Hindlimb muscle (tissue), 1 donor: Measurements from ENCODE around the gene INF2. TPM values are rescaled to one million over a fixed set of nuclear protein-coding genes. Genes with fewer than 3 reads are reported as not detected.

Source experiments
- DNase-seq: peaks from one replicate; pipeline ENCODE4 v3.0.0-alpha.2; 2013
- polyA plus RNA-seq: library from polyadenylated mRNA; unstranded; fragments of 120-200 nt; gene quantifications from one replicate; pipeline ENCODE4 v1.2.1, GENCODE V29; 2013; ENCODE audit not compliant: insufficient read length

The INF2 gene
- polyA plus RNA-seq, 1 donor, result 69.9 TPM

GRCh38 chr14:104703269-104703668, 13.9 kb downstream of the INF2 start:
- no peak for DNase-seq

DNA sequence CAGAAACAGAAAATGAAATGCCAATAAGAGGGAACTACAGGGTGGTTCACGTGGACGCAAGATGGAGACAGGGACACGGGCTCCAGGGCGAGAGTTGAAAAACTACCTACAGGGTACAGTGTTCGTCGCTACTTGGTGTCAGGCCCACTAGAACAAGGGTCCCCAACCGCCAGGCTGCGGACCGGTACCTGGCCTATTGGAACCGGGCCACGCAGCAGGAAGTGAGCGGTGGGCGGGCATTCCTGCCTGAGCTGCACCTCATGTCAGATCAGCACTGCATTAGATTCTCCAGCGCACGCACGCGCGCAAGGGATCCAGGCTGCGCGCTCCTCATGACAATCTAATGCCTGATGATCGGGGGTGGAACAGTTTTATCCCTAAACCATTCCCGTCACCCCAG, 14.8 kb downstream of the INF2 start:
- no peak for DNase-seq

DNA sequence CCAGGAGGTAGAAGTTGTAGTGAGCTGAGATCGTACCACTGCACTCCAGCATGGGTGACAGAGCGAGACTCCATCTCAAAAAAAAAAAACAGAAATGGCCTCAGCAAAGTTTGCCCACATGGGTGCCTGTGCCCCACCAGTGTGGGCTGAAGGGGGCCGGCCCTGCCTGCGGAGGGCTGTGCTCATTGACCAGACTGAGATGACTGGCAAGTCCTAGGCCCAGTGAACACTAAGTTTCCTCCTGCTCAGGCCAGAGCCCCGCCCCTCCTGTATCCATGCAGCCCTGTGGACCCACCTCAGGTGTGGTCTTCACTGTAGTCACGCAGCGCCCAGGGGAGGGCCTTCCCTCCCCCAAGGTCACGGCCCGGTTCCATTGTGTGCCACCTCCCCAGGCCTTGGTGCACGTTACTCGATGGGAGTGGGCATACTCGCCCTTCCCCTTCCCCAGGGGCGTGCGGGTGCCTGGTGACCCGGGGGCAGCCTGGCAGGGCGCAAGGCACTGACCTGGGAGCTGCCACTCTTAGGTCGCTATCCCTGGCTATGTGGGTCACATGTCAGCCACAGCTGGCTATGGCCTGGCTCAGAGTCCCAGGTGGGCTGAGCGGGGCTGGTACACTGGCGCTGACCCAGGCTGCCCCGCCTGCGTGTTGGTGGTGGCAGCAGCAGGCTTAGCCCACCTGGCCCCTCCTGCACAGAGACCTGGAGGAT, 16.1 kb downstream of the INF2 start:
- DNase-seq, result no peak

DNA sequence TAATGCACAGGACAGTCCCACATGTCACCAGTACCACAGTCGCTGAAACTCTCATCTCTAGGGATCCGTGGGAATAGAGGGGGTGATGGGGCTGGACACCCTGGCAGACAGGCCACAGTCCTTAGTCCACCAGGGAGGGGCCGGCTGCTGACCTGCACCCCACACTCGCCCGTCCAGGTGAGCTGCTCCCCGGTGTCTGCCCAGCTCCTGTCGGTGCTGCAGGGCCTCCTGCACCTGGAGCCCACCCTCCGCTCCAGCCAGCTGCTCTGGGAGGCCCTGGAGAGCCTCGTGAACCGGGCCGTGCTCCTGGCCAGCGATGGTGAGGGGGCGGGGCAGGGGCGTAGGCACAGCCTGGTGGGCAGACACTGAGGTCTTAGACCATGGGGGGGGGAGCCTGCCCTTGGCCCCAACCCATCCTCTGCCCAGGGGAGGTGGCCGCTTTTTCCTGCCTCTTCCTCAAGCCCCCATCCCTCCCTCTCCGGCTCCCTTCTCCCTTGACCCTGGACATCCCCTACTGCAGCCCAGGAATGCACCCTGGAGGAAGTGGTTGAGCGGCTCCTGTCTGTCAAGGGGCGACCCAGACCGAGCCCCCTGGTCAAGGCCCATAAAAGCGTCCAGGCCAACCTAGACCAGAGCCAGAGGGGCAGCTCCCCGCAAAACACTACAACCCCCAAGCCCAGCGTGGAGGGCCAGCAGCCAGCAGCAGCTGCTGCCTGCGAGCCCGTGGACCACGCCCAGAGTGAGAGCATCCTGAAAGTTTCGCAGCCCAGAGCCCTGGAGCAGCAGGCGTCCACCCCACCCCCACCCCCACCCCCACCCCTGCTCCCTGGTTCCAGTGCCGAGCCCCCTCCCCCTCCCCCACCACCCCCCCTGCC, 17.6 kb downstream of the INF2 start:
- DNase-seq, result peak; percentile 66

GRCh38 chr14:104707608-104708595, 18.5 kb downstream of the INF2 start:
- DNase-seq, result no peak

DNA sequence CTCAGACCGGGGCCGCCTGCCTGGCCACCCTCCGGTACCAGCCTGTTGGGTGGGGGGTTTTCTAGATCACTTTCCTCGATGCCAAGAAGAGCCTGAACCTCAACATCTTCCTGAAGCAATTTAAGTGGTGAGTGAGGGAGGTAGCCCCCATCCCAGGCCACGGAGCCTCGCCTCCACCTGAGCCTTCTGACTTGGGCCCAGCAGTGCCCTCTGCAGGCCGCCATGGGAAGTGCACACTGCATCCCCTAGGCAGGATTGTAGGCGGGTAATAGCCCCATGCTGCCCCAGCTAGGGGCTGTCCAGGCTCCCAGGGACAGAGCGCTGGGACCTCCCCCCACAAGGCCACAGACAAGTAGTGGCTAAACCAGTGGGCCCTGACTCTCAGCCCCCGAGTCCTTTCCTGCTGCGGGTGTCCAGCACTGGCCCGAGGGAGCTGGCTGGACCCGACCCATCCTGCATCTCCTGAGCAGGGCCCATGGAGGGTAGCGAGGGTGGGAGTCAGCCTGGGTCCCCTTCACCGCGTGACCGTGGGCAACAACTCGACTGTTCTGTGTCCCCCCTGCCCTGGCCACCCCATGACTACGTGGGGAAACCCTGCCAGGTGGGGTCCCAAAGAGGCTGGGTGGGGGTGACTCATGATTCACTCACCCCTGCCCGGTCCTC, 19.3 kb downstream of the INF2 start:
- peak; percentile 70 for DNase-seq

DNA sequence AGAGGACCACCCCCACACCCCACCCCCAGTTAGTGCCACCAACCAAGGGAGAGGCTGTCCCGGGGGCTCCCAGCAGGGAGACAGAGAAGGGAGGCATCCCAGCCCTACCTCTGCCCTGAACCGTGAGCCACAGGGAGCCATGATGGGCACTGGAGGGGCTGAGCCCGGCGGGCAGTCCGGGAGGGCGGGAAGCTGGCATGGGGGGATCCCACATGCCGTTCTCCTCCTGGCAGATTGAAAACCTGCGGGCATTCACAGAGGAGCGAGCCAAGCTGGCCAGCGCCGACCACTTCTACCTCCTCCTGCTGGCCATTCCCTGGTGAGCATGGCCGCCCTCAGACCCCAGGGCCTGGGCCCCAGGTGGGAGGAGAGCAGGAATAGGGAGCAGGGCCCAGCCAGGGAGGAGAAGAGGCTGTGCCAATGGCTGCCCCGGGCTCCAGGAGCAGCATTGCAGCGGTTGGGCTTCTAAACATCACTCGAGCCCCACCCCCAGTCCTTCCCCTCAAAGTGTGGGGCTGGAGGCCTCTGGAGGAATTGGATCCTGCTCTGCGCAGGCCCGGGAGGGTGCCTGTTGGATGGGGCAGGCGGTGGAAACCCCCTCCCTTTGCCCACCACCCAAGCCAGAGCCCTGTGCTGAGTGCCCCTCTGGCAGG, 20.1 kb downstream of the INF2 start:
- DNase-seq, result no peak

DNA sequence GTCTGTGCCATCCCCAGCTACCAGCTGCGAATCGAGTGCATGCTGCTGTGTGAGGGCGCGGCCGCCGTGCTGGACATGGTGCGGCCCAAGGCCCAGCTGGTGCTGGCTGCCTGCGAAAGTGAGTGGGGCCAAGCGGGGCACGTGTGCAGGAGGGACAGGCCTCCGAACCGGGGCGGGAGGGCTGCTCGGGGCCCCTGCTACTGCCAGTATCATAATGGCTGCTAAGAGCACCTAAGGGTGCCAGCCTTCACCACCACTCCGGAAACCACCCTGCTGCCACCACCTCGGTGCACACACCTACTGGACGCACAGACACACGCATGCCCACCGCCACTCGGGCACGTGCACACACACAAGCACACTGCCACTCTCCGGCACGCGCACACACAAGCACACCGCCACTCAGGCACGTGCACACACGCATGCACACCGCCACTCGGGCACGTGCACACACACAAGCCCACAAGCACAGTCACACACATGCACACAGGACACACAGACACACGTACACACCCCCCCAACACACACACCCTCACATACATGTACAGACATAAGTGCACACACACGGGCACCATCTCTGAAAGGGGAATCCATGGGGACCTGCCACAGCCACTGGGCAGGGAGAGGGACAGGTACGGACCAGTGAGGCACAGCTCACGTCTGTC, 20.8 kb downstream of the INF2 start:
- DNase-seq, result no peak

DNA sequence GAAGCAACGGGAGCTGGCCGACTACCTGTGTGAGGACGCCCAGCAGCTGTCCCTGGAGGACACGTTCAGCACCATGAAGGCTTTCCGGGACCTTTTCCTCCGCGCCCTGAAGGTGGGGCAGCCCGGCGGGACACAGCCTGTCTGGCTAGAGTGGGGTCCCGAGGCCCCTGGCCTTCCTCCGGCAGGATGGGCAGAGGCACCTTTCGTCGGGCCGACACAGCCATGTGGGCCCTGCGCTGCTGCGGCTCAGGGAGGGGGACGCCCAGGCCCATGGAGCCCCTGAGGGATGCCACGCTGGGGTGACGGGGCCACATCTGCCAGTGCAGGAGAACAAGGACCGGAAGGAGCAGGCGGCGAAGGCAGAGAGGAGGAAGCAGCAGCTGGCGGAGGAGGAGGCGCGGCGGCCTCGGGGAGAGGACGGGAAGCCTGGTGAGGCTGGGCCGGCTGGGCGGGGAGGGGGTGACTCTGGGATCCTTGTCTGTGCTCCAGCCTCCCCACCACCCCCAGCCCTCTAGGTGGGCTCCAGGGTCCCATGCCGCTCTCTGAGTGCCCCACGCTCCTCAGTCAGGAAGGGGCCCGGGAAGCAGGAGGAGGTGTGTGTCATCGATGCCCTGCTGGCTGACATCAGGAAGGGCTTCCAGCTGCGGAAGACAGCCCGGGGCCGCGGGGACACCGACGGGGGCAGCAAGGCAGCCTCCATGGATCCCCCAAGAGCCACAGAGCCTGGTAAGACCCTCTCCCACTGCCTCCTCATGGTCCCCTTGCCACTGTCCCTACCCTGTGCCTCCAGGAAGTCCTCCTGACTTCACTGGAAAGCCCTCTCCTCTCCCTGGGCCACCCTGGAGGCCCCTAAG, 23.7 kb downstream of the INF2 start:
- no peak for DNase-seq

- DNase-seq, result no peak
These were observed 24.6 kb downstream of the INF2 start for GRCh38 chr14:104714066-104714465.

- no peak for DNase-seq
These were observed 25.3 kb downstream of the INF2 start for GRCh38 chr14:104714681-104715080.

- DNase-seq, result no peak
These were observed 26.0 kb downstream of the INF2 start for GRCh38 chr14:104715416-104715815.

GRCh38 chr14:104715871-104716270, 26.5 kb downstream of the INF2 start:
- DNase-seq, result no peak

DNA sequence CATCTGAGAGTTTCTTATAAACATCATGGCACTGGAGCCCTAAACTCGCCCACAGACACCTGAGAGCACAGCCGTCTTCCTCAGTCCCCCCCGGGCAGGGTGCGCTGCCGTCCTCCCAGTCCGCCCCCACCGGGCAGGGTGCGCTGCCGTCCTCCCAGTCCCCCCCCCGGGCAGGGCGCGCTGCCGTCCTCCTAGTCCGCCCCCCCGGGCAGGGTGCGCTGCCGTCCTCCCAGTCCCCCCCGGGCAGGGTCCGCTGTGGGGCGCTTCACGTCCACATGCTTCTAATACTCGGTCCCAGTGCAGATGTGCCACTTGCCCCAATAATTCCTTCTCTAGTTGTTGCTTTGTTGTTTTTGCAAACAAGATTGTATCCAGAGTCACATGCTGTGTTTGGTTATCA, 27.7 kb downstream of the INF2 start:
- DNase-seq, result no peak

- no peak for DNase-seq
These were observed 28.2 kb downstream of the INF2 start for GRCh38 chr14:104717646-104718045.

- DNase-seq, result no peak
These were observed 28.7 kb downstream of the INF2 start for GRCh38 chr14:104718147-104718546.

GRCh38 chr14:104718871-104719270, 29.5 kb downstream of the INF2 start:
- DNase-seq, result no peak

DNA sequence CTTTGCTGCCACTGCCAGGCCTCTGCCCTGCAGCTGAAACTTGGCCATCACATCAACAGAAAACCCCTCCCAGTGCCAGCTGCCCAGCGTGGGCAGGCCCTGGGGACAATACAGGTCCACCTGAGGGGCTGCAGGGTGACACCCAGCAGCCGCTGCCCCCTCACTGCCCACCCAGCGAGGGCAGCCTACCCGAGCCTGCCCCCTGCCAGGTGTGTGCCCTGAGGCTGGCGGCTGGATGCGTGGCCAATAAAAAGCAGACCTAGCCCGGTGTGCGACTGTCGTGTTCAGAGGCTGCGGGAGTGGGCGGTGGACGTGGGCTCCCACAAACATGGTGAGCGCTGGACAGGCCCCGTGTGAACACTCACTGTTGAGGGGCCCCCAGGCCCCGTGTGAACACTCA, 29.9 kb downstream of the INF2 start:
- DNase-seq, result no peak

DNA sequence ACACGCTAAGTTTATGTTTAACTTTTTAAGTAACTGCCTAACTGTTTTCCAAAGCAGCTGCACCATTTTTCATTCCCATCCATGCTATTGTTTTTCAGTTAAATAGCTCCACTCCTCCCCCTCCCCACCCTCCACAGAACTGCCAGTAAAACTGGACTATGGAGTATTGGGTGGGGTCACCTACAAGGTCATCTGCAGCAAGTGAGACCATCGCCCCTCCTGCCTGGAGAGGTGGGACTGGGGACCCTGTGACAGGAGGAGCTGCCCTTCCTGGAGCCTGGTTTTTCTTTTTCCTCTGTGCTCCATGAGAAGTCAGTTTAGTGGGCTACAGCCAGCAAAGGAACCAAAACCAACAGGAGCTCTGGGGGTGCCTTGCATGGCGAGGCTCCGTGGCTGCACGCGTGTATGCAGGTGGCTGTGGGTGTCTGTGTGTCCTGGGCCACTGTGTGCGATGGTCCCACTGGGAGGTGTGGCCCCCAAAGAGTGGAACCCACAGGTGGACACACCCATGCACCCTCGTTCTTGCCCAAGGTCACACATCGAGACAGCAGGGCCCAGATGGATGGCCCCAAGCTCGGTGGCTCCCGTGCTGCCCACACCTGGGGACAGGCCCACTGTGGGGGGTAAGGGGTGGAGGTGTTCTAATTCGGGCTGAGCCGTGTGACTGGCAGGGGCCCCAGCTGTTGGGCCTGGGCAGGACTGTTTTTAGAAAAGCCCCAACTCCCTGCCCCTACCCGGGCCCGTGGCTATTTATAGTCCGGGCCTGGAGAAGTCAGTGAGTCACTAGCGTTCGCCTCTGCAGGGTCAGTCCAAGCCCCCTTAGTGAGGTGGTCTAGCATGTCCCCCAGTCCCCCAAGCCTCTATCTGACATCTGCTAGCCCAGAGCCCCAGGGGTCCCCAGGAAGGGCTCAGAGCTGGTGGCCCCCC, 32.4 kb downstream of the INF2 start:
- no peak for DNase-seq
